HepG2 (cell line): ENCODE data around the gene HOXD3. TPM values are rescaled to one million over a fixed set of nuclear protein-coding genes. Genes with fewer than 3 reads are reported as not detected.

Source experiments
- ATF7-NPFF ChIP-seq: sonication (generic); formaldehyde crosslinking; IDR thresholded peaks from 2 replicates; pipeline ENCODE4 v1.8.1; 2023; ENCODE audit warnings: mild to moderate bottlenecking, low read depth, missing genetic modification reagents, moderate library complexity
- HNRNPUL1 ChIP-seq: fragments of 200-400 bp; formaldehyde crosslinking; IDR thresholded peaks from 2 replicates; pipeline ENCODE4 v1.6.1; 2017; ENCODE audit warnings: low read depth, mild to moderate bottlenecking, low read length, moderate library complexity
- MAZ ChIP-seq, 2 experiments: sonication (generic) in 1 of 2; formaldehyde crosslinking in 1 of 2; IDR thresholded peaks; 2 replicates each; pipeline versions ENCODE4 v1.5.0 to v1.6.1; 2012 to 2020; ENCODE audit warnings: low read depth in 2 of 2, mild to moderate bottlenecking in 2 of 2, borderline replicate concordance in 1 of 2, improper control_type of control experiment in 1 of 2, low read length in 1 of 2, missing genetic modification reagents in 1 of 2, moderate library complexity in 1 of 2
- MTF2 ChIP-seq: sonication (generic); formaldehyde crosslinking; IDR thresholded peaks from 2 replicates; pipeline ENCODE4 v1.5.0; 2020; ENCODE audit warnings: missing genetic modification reagents, borderline replicate concordance
- NPAS2 ChIP-seq: sonication (generic); formaldehyde crosslinking; IDR thresholded peaks from 2 replicates; pipeline ENCODE4 v1.8.0; 2022; ENCODE audit warnings: mild to moderate bottlenecking, missing genetic modification reagents, borderline replicate concordance
- SRY ChIP-seq: sonication (generic); formaldehyde crosslinking; IDR thresholded peaks from 2 replicates; pipeline ENCODE4 v1.8.0; 2022; ENCODE audit warnings: mild to moderate bottlenecking, missing genetic modification reagents
- TOPORS ChIP-seq: sonication (generic); formaldehyde crosslinking; IDR thresholded peaks from 2 replicates; pipeline ENCODE4 v1.8.0; 2023; ENCODE audit warnings: mild to moderate bottlenecking, missing genetic modification reagents
- ZFAT ChIP-seq: sonication (generic); formaldehyde crosslinking; conservative IDR thresholded peaks from 2 replicates; pipeline ENCODE4 v1.8.1; 2023; ENCODE audit warnings: missing genetic modification reagents, inconsistent platforms
- ZNF251 ChIP-seq: sonication (generic); formaldehyde crosslinking; IDR thresholded peaks from 2 replicates; pipeline ENCODE4 v1.9.0; 2021; ENCODE audit warnings: mild to moderate bottlenecking, missing genetic modification reagents
- ZNF501 ChIP-seq: sonication (generic); formaldehyde crosslinking; IDR thresholded peaks from 2 replicates; pipeline ENCODE4 v1.5.1; 2020; ENCODE audit warnings: mild to moderate bottlenecking, moderate library complexity, missing genetic modification reagents
- polyA plus RNA-seq, 8 experiments: library from polyadenylated mRNA; depleted of rRNA in 3 of 8; stranded (reverse) in 7 of 8; unstranded in 1 of 8; fragments of >200 nt; fragmentation: Illumina TruSeq in 4 of 8; extraction: Trizol in 4 of 8; gene quantifications; 2 replicates each; pipeline versions ENCODE4 v1.2.1 to v1.2.3, GENCODE V29; 2011 to 2016; ENCODE audit warnings: low read depth in 4 of 8, missing spikeins in 1 of 8, mixed read lengths in 1 of 8; ENCODE audit not compliant: insufficient read depth in 1 of 8
- total RNA-seq, 5 experiments: library from RNA; depleted of rRNA; stranded (reverse); fragments of >200 nt; fragmentation: Illumina TruSeq; extraction: Trizol; gene quantifications; 2 replicates each; pipeline ENCODE4 v1.2.3, GENCODE V29; 2016; ENCODE audit warnings: low read depth in 1 of 5
- TF ChIP-seq, protein P1 (sequence below): sonication (generic); formaldehyde crosslinking; IDR thresholded peaks from 2 replicates; pipeline ENCODE4 v1.4.0; 2020; ENCODE audit warnings: missing genetic modification reagents
- TF ChIP-seq, protein P2 (sequence below): sonication (generic); formaldehyde crosslinking; IDR thresholded peaks from 2 replicates; pipeline ENCODE4 v1.4.0; 2020; ENCODE audit warnings: missing genetic modification reagents
- TF ChIP-seq, protein P3 (sequence below): sonication (generic); formaldehyde crosslinking; IDR thresholded peaks from 2 replicates; pipeline ENCODE4 v1.9.0; 2022; ENCODE audit warnings: missing genetic modification reagents, mild to moderate bottlenecking, borderline replicate concordance
- TF ChIP-seq, protein P4 (sequence below): sonication (generic); formaldehyde crosslinking; IDR thresholded peaks from 2 replicates; pipeline ENCODE4 v1.9.0; 2021; ENCODE audit warnings: missing genetic modification reagents, mild to moderate bottlenecking, borderline replicate concordance

The HOXD3 gene
- total and polyA plus RNA-seq, 2 of the 13 experiments (the other 11 are each of a cell fraction or from before 2014, with no cell fraction given) = 0.05 to 0.09 TPM

DNA sequence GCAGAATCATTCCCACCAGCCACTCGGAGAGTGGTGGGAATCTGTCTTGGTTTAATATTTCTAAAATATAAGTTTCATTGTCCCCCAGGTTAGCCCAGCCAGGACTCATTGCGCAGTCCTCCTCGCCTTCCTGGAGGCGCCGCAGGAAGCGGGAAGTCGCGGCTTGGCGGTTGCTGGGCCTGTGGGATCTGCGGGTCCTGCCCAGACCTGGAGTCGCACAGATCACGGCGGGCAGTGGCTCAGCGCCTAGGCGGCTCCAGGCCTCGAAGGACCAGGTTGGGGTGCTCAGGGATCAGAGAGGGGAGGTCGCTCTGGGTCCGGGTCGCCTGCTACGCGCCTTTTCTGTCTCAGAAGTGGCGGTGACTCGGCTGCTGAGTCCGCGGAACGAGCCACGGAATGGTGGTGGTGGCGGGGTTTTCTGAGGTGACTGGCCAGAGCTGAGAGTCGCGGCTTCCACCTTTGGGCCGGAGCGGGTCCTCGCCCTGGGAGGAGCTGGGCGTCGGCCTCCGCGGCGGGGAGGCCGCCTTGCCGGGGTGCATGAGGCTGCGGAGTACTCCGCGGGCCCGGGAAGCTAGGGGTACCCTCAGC is 2.6 kb downstream of the HOXD3 start (continued):
- no peak for TF ChIP-seq TOPORS (CRISPR knock-in tag)
- TF ChIP-seq ZFAT = no peak
- peak; percentile 27; the same call in 1 of the 2 replicates for TF ChIP-seq ZNF501
- TF ChIP-seq NPAS2 (CRISPR knock-in tag) = no peak
- no peak for TF ChIP-seq MAZ (IDR thresholded peaks at IDR 0.05; ENCODE audit: borderline replicate concordance, low read depth, low read length)
- TF ChIP-seq MAZ (CRISPR knock-in tag; IDR thresholded peaks at IDR 0.05; ENCODE audit: low read depth) = no peak
- peak; percentile 30; the same call in 1 of the 2 replicates for TF ChIP-seq MTF2 (CRISPR knock-in tag)
- TF ChIP-seq, protein P1, sequence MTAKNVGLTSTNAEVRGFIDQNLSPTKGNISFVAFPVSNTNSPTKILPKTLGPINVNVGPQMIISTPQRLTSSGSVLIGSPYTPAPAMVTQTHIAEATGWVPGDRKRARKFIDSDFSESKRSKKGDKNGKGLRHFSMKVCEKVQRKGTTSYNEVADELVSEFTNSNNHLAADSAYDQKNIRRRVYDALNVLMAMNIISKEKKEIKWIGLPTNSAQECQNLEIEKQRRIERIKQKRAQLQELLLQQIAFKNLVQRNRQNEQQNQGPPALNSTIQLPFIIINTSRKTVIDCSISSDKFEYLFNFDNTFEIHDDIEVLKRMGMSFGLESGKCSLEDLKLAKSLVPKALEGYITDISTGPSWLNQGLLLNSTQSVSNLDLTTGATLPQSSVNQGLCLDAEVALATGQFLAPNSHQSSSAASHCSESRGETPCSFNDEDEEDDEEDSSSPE = 0 out of 2 replicates have a peak, but pooled peaks have one; percentile 20
- TF ChIP-seq, protein P2, sequence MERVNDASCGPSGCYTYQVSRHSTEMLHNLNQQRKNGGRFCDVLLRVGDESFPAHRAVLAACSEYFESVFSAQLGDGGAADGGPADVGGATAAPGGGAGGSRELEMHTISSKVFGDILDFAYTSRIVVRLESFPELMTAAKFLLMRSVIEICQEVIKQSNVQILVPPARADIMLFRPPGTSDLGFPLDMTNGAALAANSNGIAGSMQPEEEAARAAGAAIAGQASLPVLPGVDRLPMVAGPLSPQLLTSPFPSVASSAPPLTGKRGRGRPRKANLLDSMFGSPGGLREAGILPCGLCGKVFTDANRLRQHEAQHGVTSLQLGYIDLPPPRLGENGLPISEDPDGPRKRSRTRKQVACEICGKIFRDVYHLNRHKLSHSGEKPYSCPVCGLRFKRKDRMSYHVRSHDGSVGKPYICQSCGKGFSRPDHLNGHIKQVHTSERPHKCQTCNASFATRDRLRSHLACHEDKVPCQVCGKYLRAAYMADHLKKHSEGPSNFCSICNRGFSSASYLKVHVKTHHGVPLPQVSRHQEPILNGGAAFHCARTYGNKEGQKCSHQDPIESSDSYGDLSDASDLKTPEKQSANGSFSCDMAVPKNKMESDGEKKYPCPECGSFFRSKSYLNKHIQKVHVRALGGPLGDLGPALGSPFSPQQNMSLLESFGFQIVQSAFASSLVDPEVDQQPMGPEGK (CRISPR knock-in tag) = no peak
- TF ChIP-seq, protein P3, sequence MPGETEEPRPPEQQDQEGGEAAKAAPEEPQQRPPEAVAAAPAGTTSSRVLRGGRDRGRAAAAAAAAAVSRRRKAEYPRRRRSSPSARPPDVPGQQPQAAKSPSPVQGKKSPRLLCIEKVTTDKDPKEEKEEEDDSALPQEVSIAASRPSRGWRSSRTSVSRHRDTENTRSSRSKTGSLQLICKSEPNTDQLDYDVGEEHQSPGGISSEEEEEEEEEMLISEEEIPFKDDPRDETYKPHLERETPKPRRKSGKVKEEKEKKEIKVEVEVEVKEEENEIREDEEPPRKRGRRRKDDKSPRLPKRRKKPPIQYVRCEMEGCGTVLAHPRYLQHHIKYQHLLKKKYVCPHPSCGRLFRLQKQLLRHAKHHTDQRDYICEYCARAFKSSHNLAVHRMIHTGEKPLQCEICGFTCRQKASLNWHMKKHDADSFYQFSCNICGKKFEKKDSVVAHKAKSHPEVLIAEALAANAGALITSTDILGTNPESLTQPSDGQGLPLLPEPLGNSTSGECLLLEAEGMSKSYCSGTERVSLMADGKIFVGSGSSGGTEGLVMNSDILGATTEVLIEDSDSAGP (CRISPR knock-in tag) = peak; percentile 41; the same call in 1 of the 2 replicates
- peak; percentile 26; the same call in 1 of the 2 replicates for TF ChIP-seq ATF7-NPFF (CRISPR knock-in tag)
- no peak for TF ChIP-seq ZNF251 (CRISPR knock-in tag)
- peak; percentile 82; the same call in 1 of the 2 replicates for TF ChIP-seq SRY (CRISPR knock-in tag)
- TF ChIP-seq, protein P4, sequence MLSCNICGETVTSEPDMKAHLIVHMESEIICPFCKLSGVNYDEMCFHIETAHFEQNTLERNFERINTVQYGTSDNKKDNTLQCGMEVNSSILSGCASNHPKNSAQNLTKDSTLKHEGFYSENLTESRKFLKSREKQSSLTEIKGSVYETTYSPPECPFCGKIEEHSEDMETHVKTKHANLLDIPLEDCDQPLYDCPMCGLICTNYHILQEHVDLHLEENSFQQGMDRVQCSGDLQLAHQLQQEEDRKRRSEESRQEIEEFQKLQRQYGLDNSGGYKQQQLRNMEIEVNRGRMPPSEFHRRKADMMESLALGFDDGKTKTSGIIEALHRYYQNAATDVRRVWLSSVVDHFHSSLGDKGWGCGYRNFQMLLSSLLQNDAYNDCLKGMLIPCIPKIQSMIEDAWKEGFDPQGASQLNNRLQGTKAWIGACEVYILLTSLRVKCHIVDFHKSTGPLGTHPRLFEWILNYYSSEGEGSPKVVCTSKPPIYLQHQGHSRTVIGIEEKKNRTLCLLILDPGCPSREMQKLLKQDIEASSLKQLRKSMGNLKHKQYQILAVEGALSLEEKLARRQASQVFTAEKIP (CRISPR knock-in tag) = no peak
- no peak for TF ChIP-seq HNRNPUL1
